Measurements from ENCODE around the gene TGFBR3. TPM values are rescaled to one million over a fixed set of nuclear protein-coding genes. Genes with fewer than 3 reads are reported as not detected.

TGFBR3 gene
- total and polyA plus RNA-seq, 9 donors: 92.4 to 442 (median 165) TPM

- 83 to 88% (median 85%) methylated on average over 10 of the region's 10 CpGs for WGBS, 3 donors
- no peak for DNase-seq
- no peak overlapping the region for H3K4me3 ChIP-seq
- TF ChIP-seq POLR2A (IDR thresholded peaks at IDR 0.05) (no peak), CTCF (IDR thresholded peaks at IDR 0.05) (no peak), EP300 (IDR thresholded peaks at IDR 0.05) (no peak)
- no peak overlapping the region for H3K27ac ChIP-seq
- peaks cover 14% of the 10 kb centered on the region for H3K4me1 ChIP-seq (ENCODE audit: insufficient read depth)
- intact Hi-C loops (cut with DNase I): no loop called here
- no peaks in the 10 kb centered on the region for H3K9me3 ChIP-seq
- no peaks in the 10 kb centered on the region for H3K27me3 ChIP-seq
- no peaks in the 10 kb centered on the region for H3K36me3 ChIP-seq
These were observed 202.4 kb downstream of the TGFBR3 start for GRCh38 chr1:91683598-91683951.

GRCh38 chr1:91682882-91683597, 202.9 kb downstream of the TGFBR3 start:
- Histone ChIP-seq H3K27me3 (no peaks in the 10 kb centered on the region), H3K9me3 (no peaks in the 10 kb centered on the region), H3K4me3 (no peak overlapping the region), H3K27ac (no peak overlapping the region), H3K36me3 (no peaks in the 10 kb centered on the region), H3K4me1 (ENCODE audit: insufficient read depth) (peaks cover 14% of the 10 kb centered on the region)
- no peak for DNase-seq
- TF ChIP-seq CTCF (IDR thresholded peaks at IDR 0.05) (no peak), EP300 (IDR thresholded peaks at IDR 0.05) (no peak), POLR2A (IDR thresholded peaks at IDR 0.05) (no peak)
- intact Hi-C loops (cut with DNase I): no loop called here
- WGBS, 3 donors: 75 to 92% (median 84%) methylated on average over 3 of the region's 3 CpGs

GRCh38 chr1:91680556-91681155, 205.3 kb downstream of the TGFBR3 start:
- H3K4me3 ChIP-seq: no peak overlapping the region
- no peak for DNase-seq
- TF ChIP-seq CTCF (IDR thresholded peaks at IDR 0.05): no peak
- no peak for TF ChIP-seq EP300 (IDR thresholded peaks at IDR 0.05)
- no peak for TF ChIP-seq POLR2A (IDR thresholded peaks at IDR 0.05)
- no peaks in the 10 kb centered on the region for H3K36me3 ChIP-seq
- WGBS, 3 donors: 86 to 92% (median 90%) methylated on average over 4 of the region's 4 CpGs
- no peak overlapping the region for H3K27ac ChIP-seq
- intact Hi-C loops (cut with DNase I): no loop called here
- no peaks in the 10 kb centered on the region for H3K9me3 ChIP-seq
- H3K4me1 ChIP-seq (ENCODE audit: insufficient read depth): peaks cover 10% of the 10 kb centered on the region
- H3K27me3 ChIP-seq: no peaks in the 10 kb centered on the region

- H3K27ac ChIP-seq: no peak overlapping the region
- WGBS, 3 donors: 83 to 96% (median 96%) methylated on average over 4 of the region's 4 CpGs
These were observed 206.5 kb downstream of the TGFBR3 start for GRCh38 chr1:91679446-91679845.

More at GRCh38 chr1:91679446-91679845, 206.5 kb downstream of the TGFBR3 start:
- Histone ChIP-seq H3K9me3 (no peaks in the 10 kb centered on the region), H3K4me3 (no peak overlapping the region), H3K36me3 (no peaks in the 10 kb centered on the region), H3K4me1 (ENCODE audit: insufficient read depth) (peaks cover 2% of the 10 kb centered on the region), H3K27me3 (no peaks in the 10 kb centered on the region)
- no peak for TF ChIP-seq POLR2A (IDR thresholded peaks at IDR 0.05)
- TF ChIP-seq EP300 (IDR thresholded peaks at IDR 0.05): no peak
- TF ChIP-seq CTCF (IDR thresholded peaks at IDR 0.05): no peak
- no peak for DNase-seq
- intact Hi-C loops (cut with DNase I): no loop called here
